Stimulated activated CD4-positive, alpha-beta T cell treated with anti-CD3 and anti-CD28 coated beads, Interleukin-12 subunit alpha, Interleukin-12 subunit beta, amount 100 ng/mL, for 4 hours (primary cell): Measurements from ENCODE around the gene PPIP5K1.
"Not testable (repeated sequence)": the region's sequence is repeated elsewhere in the genome, so short reads cannot be mapped to it uniquely, and the experiment has no call there.

Experiments used
- DNase-seq: peaks from one replicate; pipeline ENCODE4 v3.0.0-alpha.2; 2020

Gene PPIP5K1

DNA sequence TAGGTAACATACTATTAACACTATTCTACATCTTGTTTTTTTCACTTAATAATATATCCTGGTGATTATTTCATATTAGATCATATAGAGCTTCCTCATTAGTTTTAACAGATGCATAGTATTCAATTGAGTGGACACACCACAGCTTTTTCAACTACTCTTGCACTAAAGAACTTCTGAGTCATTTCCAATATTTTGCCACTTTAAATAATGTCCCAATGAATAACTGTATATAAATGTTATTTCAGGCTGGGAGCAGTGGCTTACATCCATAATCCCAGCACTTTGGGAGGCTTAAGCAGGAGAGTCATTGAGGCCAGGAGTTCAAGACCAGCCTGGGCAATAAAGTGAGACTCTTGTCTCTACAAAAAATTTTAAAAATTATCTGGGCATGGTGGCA is 45.7 kb downstream of the PPIP5K1 start:
- no peak for DNase-seq

GRCh38 chr15:43541785-43542184 is 48.2 kb downstream of the PPIP5K1 start:
- no peak for DNase-seq

GRCh38 chr15:43538091-43538490 is 51.9 kb downstream of the PPIP5K1 start:
- DNase-seq, result no peak

GRCh38 chr15:43534897-43535296 is 55.1 kb downstream of the PPIP5K1 start:
- DNase-seq, result no peak

DNA sequence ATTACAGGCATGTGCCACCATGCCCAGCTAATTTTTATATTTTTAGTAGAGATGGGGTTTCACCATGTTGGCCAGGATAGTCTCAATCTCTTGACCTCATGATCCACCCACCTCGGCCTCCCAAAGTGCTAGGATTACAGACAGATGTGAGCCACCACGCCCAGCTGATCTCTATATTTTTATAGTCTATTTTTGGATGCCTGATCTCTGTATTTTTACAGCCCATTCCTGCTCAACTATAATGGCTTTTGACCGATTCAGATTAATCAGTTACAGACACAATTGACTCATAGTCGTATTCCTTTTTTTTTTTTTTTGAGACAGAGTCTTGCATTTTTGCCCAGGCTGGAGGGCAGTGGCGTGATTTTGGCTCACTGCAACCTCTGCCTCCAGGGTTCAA is 57.2 kb downstream of the PPIP5K1 start:
- not testable (repeated sequence) for DNase-seq

GRCh38 chr15:43531018-43531670 is 58.9 kb downstream of the PPIP5K1 start:
- DNase-seq, result no peak

DNA sequence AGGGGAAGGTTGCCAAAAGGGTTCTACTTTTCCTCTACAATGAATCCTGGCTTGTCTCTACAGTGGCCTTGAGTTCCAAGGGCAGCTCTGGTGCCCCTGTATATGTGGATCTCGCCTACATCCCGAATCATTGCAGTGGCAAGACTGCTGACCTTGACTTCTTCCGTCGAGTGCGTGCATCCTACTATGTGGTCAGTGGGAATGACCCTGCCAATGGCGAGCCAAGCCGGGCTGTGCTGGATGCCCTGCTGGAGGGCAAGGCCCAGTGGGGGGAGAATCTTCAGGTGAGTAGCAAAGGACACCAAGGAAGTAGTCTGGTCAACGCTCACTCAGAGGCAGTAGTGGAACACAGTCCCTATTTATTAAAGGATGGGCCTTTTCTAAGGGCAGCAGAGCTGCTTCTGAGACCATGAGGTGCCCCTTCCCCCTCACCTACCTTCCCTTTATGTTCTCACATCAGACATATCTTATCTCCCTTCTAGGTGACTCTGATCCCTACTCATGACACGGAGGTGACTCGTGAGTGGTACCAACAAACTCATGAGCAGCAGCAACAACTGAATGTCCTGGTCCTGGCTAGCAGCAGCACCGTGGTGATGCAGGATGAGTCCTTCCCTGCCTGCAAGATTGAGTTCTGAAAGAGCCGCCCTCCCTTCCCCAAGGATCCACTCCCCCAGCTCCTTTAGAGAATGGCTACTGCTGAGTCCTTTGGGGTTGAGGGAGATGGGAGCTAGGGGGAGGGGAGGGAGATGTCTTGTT is 60.2 kb downstream of the PPIP5K1 start:
- DNase-seq, result no peak

DNA sequence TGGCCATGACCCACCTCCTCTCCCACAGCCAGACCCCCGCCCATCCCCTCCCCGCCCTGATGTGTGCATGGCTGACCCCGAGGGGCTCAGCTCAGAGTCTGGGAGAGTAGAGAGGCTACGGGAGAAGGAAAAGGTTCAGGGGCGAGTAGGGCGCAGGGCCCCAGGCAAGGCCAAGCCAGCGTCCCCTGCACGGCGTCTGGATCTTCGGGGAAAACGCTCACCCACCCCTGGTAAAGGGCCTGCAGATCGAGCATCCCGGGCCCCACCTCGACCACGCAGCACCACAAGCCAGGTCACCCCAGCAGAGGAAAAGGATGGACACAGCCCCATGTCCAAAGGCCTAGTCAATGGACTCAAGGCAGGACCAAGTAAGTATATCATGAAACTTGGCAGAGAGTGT is 60.9 kb downstream of the PPIP5K1 start:
- no peak for DNase-seq

DNA sequence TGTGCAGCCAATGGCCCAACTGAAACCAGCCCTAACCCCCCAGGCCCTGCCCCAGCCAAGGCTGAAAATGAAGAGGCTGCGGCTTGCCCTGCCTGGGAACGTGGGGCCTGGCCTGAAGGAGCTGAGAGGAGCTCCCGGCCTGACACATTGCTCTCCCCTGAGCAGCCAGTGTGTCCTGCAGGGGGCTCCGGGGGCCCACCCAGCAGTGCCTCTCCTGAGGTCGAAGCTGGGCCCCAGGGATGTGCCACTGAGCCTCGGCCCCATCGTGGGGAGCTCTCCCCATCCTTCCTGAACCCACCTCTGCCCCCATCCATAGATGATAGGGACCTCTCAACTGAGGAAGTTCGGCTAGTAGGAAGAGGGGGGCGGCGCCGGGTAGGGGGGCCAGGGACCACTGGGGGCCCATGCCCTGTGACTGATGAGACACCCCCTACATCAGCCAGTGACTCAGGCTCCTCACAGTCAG is 61.4 kb downstream of the PPIP5K1 start:
- DNase-seq, result no peak

- no peak for DNase-seq
Measured at GRCh38 chr15:43527802-43528541, 62.0 kb downstream of the PPIP5K1 start.

GRCh38 chr15:43527016-43527801 is 62.8 kb downstream of the PPIP5K1 start:
- DNase-seq, result no peak

DNA sequence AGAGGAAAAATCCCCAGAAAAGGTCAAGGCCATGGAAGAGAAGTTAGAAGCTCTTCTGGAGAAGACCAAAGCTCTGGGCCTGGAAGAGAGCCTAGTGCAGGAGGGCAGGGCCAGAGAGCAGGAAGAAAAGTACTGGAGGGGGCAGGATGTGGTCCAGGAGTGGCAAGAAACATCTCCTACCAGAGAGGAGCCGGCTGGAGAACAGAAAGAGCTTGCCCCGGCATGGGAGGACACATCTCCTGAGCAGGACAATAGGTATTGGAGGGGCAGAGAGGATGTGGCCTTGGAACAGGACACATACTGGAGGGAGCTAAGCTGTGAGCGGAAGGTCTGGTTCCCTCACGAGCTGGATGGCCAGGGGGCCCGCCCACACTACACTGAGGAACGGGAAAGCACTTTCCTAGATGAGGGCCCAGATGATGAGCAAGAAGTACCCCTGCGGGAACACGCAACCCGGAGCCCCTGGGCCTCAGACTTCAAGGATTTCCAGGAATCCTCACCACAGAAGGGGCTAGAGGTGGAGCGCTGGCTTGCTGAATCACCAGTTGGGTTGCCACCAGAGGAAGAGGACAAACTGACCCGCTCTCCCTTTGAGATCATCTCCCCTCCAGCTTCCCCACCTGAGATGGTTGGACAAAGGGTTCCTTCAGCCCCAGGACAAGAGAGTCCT is 63.6 kb downstream of the PPIP5K1 start:
- DNase-seq, result no peak

- no peak for DNase-seq
Measured at GRCh38 chr15:43525131-43525530, 64.9 kb downstream of the PPIP5K1 start.

DNA sequence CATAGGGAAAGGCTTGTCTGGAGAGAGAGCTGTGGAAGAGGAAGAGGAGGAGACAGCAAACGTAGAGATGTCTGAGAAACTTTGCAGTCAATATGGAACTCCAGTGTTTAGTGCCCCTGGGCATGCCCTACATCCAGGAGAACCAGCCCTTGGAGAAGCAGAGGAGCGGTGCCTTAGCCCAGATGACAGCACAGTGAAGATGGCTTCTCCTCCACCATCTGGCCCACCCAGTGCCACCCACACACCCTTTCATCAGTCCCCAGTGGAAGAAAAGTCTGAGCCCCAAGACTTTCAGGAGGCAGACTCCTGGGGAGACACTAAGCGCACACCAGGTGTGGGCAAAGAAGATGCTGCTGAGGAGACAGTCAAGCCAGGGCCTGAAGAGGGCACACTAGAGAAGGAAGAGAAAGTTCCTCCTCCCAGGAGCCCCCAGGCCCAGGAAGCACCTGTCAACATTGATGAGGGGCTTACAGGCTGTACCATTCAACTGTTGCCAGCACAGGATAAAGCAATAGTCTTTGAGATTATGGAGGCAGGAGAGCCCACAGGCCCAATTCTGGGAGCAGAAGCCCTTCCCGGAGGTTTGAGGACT is 65.7 kb downstream of the PPIP5K1 start:
- no peak for DNase-seq

DNA sequence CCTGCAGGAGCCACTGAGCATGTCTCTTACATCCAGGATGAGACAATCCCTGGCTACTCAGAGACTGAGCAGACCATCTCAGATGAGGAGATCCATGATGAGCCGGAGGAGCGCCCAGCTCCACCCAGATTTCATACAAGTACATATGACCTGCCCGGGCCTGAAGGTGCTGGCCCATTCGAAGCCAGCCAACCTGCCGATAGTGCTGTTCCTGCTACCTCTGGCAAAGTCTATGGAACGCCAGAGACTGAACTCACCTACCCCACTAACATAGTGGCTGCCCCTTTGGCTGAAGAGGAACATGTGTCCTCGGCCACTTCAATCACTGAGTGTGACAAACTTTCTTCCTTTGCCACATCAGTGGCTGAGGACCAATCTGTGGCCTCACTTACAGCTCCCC is 66.4 kb downstream of the PPIP5K1 start:
- no peak for DNase-seq

DNA sequence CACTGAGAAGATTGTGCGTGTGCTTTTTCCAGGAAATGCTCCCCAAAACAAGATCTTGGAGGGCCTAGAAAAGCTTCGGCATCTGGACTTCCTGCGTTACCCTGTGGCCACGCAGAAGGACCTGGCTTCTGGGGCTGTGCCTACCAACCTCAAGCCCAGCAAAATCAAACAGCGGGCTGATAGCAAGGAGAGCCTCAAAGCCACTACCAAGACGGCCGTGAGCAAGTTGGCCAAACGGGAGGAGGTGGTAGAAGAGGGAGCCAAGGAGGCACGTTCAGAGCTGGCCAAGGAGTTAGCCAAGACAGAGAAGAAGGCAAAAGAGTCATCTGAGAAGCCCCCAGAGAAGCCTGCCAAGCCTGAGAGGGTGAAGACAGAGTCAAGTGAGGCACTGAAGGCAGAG is 67.8 kb downstream of the PPIP5K1 start:
- no peak for DNase-seq

- no peak for DNase-seq
Measured at GRCh38 chr15:43521419-43521818, 68.6 kb downstream of the PPIP5K1 start.

DNA sequence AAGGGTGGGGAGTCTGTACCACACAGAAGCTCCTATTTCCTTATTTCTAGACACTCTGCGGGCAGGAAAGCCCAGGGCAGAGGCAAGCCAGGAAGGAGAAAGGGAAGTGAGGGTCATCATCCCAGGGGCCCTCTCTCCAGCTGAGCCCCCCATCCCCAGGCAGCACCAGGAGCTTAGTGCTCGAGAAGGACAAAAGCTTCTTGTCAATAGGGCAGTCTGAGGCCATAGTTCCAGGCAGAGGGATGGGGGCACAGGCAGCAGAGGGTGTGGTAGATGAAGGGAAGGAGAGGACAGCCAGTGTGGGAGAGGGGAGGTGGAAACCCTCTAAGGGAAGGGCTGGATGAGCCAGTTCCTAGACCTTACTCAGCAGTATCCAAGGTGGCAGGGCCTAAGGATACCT is 69.9 kb downstream of the PPIP5K1 start:
- no peak for DNase-seq

- no peak for DNase-seq
Measured at GRCh38 chr15:43519196-43519595, 70.8 kb downstream of the PPIP5K1 start.

DNA sequence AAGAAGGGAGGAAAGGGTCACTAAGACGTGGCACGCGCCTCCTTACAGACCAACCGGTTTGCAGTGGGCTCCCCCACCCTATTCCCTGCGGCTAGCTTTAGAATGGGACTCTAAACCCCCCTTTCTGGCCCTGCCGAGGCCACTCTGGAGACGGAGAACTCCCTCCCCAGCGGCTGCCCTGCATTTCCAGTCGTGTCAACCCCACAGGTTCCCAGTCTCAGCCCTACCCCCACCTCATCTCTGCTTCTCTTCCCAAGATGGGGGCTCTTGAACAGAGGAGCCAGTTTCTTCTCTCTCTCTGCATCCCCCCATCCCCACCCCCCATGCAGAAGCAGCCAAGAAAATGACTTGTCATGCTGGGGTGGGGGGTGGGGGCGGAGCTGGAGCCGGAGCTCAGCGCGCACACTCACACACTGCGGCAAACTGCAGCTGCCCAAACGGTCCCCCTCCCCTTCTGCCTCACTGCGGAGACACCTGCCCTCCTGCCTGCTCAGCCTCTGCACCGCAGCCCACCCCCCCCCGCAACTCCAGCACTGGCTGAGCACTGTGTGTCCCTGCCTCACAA is 71.7 kb downstream of the PPIP5K1 start:
- no peak for DNase-seq

- no peak for DNase-seq
Measured at GRCh38 chr15:43517354-43518196, 72.4 kb downstream of the PPIP5K1 start, which contains the start of gene MAP1A. Gene MAP1A (plus strand): TSS chr15:43517608. CDS start chr15:43521474, 3,866 bp downstream.
